GM19395 (cell line): ENCODE data around the gene ZNF25.
"Not testable (repeated sequence)": the region's sequence is repeated elsewhere in the genome, so short reads cannot be mapped to it uniquely, and the experiment has no call there.

Experiments used
- ATAC-seq: cut with Tn5 transposase; IDR thresholded peaks from one replicate; pipeline ENCODE4 v1.9.1; 2021; ENCODE audit warnings: mild to moderate bottlenecking, moderate library complexity; ENCODE audit not compliant: unreplicated experiment

ZNF25 gene

GRCh38 chr10:37976091-37976879 is at the start of gene ZNF25:
Gene ZNF25 (minus strand): TSS chr10:37976647. CDS start chr10:37971722, 4,925 bp downstream.
- ATAC-seq: peak; percentile 95

DNA sequence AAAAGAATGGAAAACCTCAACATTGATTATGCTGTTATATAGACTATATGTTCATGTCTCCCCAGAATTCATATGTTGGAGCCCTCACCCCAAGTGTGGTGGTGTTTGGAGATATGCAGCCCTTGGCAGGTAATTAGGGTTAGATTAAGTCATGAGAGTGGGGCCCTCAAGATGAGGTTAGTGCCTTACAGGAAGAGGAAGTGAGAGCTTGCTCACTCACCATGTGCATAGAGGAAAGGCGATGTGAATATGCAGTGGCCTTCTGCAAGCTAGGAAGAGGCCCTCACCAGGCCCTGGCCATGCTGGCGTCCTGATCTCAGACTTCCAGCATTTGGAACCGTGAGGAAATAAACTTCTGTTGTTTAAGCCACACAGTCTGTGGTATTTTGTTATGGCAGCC is 48.8 kb upstream of the ZNF25 start:
- peak; percentile 92 for ATAC-seq

- not testable (repeated sequence) for ATAC-seq
These were observed 42.7 kb upstream of the ZNF25 start for GRCh38 chr10:38019124-38019523.

DNA sequence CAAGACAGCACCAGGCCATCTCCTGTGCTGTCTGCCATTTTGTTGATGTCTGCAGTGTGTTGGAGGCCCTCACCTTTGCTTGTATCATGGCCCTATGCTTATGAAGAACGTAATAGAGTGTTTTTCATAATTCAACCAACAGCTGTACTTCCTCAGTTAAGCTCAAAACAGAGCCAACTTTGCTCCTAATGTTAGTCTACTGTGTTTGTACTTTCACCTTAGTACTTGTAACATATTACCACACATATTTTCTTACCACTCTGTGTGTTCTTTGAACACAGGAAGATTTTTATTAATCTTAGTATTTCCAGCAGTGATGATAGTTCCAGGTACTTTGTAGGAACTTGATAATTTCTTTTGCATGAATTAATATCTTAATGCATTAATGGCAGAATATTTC is 39.9 kb upstream of the ZNF25 start:
- ATAC-seq: no peak

DNA sequence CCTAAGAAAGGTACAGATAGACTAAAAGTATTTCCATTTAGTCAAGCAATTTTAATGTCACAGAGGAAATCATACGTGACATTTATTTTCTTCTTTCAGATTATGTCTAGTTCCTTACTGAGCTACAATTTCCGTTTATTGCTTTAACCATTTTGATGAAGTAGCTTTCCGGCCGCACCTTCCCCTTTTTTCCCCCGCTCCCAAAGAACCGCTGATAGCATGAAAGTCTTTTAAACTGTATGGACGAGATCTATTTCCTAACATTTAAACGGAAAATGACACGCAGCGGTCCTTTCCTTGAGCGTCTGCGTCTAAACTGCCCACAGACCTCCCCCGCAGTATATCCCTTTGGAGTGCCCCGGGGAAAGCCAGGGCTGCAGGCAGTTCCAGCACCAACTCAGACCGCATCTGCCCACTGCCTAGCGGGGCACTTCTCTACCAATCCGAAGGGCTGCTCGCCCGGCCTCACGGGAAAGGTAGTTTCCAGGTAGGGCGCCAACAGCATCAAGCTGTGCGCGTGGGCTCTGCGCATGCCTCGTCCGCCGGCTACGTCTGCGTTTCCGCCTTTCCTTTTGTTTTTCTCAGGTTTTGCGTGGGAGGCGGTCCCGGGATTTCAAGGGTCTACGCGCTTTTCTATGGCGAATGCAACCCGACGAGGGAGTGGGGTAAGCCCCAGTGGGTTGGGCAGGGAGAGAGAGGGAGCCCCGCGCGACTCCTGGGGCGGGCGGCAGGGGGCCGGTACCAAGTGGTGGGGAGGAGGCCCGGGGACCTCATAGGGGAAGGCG is 33.9 kb upstream of the ZNF25 start, which contains the start of gene ZNF33A:
ZNF33A (plus strand) TSS at position 557 of the 785 bp plus-strand sequence. CDS start 1,667 bp downstream, outside the sequence.
- peak; percentile 89 for ATAC-seq

DNA sequence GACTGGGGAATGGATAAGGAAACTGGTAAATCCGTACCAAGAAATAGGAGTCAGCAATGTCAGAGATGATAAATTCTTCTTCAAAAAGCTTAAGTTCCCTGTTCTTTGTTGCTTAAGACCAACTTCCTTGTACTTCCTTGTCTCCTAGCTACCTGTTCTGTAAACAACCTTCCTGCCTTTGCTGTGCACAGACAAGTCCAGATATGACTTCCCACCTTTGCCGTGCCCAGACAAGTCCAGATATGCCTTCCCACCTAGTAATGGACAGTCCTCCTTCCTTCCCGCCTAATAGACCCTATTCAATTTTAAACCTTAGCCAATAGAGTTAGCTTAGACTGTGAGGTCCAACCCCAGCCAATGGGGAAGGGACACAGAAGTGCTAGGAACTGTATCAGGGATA is 31.5 kb upstream of the ZNF25 start:
- no peak for ATAC-seq

DNA sequence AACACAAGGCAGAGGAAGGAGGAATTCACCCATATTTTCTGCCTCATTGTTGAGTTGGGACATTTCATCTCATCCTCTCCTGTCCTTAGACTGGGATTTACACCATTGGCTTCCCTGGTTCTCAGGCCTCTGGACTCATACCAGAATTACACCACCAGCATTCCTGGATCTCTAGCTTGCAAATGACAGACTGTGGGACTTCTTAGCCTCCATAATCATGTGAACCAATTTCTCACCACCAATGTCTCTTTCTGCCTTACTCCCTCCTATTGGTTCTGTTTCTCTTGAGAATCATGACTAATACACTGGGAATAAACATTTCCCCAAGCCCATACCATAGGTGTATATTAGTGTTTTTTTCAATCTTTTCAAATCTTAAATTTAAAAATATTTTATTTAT is 31.1 kb upstream of the ZNF25 start:
- no peak for ATAC-seq

DNA sequence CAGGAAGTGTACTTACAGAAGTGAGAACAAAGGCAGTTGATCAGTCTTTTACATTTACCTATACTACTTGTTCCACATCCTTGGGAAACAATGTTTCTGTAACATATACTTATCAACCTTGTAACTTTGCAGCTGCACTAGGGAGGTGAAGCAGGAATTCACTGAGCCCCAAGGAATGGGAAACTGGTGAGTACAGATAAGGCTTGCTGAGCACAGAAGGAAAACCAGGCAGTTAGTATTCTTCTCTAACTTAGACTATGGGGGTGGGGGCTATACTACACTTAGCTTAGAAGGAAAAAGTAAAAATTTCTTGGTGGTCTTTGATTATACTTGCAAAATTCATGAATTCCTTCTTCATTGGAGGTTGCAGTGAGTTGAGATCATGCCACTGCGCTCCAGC is 27.1 kb upstream of the ZNF25 start:
- ATAC-seq: no peak

- no peak for ATAC-seq
These were observed 26.6 kb upstream of the ZNF25 start for GRCh38 chr10:38003026-38003425.

DNA sequence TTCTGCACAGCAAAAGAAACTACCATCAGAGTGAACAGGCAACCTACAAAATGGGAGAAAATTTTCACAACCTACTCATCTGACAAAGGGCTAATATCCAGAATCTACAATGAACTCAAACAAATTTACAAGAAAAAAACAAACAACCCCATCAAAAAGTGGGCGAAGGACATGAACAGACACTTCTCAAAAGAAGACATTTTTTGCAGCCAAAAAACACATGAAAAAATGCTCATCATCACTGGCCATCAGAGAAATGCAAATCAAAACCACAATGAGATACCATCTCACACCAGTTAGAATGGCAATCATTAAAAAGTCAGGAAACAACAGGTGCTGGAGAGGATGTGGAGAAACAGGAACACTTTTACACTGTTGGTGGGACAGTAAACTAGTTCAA is 24.0 kb upstream of the ZNF25 start:
- ATAC-seq: not testable (repeated sequence)

GRCh38 chr10:37998920-37999319 is 22.5 kb upstream of the ZNF25 start:
- not testable (repeated sequence) for ATAC-seq

DNA sequence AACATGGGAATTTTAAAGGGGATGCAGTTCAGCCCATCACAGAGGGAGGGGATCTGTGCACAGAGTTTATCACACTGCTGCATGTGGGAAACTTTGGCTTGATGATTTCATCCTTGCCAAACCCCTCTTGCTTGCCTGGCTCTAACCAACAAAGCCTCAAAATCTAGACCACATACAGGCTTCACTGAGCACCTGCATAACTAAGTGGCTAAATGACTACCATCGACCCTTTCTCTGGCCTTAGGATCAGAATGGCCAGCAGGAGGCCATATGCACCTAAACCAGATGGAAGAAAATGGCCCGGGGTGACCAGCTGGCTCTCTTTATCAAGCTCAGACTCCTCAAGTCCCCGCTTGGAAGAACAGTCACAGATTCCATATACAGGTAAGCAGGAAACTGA is 15.6 kb upstream of the ZNF25 start:
- no peak for ATAC-seq

DNA sequence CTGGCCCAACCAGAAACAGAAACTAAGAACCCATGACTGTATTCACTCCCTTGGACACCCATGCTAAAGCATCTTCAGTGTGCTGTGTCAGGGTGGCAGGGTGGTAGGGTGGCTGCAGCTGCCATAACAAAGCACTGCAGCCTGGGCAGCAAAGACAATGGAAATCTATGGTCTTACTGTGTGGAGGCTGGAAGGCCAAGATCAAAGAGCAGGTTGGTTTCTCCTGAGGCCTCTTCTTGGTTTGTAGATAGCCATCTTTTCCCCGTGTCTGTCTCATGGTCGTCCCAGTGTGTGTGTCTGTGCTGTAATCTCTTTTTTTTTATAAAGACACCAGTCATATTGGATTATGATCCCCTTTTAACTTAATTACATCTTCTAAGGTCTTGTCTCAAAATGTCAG is 15.2 kb upstream of the ZNF25 start:
- ATAC-seq: no peak

DNA sequence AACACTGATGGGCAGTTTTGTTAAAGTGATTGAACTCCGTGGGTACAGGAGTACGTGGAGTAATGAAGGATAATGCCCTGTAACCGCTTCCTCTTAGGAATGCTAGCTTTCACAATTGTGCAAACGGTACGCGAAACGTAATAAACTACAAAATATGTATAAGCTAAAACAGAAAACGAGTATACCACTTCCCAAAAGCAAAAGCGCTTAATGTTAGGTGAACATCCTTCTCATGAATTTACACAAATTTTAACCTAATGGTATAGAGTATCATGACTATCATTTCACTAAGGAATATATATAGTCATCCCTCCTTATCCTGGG is 395 bp upstream of the ZNF25 start:
- ATAC-seq: peak; percentile 6

GRCh38 chr10:37975401-37975991 is 951 bp downstream of the ZNF25 start:
- no peak for ATAC-seq

DNA sequence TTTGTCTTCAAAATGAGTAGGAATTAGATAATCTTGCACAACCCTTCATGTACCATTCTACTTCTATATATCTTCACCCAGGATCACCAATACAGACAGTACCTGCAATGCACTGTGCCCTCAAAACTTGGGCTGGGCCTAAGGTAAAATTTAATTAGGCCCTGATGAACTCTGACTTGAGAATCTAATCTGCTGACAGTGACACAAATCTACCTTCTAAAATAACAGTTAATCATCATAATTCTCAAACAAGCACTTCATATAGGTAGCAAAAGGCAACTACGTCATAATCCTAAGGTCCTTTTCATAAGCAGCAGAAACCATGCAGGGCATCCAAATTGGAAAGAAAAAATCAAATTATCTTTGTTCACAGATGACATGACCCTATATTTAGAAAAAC is 4.1 kb downstream of the ZNF25 start:
- ATAC-seq: no peak

GRCh38 chr10:37965006-37965405 is 11.4 kb downstream of the ZNF25 start:
- ATAC-seq: no peak

DNA sequence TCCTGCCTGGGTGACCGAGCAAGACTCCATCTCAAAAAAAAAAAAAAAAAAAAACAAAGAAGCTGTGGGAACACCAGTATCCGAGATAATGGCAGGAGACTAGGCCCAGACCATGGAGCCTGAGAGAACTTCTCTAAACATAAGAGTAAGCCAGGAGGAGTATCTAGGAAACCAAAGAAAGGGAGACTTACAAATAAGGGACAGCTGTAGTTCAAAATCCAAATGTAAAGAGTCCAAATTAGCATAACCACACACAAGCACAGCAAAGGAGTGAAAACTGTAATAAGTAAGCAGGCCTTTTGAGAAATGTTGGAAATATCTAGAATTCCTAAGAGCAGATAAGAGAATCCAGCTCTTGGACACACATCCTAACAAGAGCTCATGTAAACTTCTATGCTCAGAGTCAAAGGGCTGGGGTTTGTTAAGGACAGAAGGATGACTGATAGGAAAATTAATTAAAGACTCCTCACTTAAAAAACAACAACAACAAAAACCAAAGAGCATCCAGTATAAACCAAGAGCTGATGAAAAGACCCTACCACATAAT is 15.8 kb downstream of the ZNF25 start:
- ATAC-seq: no peak

DNA sequence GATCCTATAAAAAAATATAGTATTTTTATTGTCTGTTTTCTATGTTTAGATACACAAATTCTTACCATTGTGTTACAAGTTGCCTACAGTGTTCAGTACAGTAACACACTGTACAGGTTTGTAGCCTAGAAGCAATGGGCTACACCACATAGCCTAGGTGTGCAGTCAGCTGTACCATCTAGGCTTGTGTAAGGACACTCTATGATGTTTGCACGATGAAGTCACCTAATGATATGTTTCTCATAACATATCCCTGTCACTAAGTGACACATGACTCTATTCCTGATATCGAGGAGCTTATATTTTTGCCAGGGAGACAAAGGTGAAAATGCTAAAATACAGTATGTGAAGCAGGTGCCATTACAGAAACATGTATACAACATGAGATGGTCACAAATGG is 18.6 kb downstream of the ZNF25 start:
- ATAC-seq: no peak

- ATAC-seq: no peak
These were observed 23.5 kb downstream of the ZNF25 start for GRCh38 chr10:37952926-37953325.

- no peak for ATAC-seq
These were observed 24.2 kb downstream of the ZNF25 start for GRCh38 chr10:37952043-37952755.
